SHP77 (cell line): ENCODE data around the gene MFSD1.
"Not testable (repeated sequence)": the region's sequence is repeated elsewhere in the genome, so short reads cannot be mapped to it uniquely, and the experiment has no call there.

Experiments used
- DNase-seq, 2 experiments: peaks; one replicate each; lab custom pipeline; 2025; lab: John Stamatoyannopoulos, UW

MFSD1 gene

DNA sequence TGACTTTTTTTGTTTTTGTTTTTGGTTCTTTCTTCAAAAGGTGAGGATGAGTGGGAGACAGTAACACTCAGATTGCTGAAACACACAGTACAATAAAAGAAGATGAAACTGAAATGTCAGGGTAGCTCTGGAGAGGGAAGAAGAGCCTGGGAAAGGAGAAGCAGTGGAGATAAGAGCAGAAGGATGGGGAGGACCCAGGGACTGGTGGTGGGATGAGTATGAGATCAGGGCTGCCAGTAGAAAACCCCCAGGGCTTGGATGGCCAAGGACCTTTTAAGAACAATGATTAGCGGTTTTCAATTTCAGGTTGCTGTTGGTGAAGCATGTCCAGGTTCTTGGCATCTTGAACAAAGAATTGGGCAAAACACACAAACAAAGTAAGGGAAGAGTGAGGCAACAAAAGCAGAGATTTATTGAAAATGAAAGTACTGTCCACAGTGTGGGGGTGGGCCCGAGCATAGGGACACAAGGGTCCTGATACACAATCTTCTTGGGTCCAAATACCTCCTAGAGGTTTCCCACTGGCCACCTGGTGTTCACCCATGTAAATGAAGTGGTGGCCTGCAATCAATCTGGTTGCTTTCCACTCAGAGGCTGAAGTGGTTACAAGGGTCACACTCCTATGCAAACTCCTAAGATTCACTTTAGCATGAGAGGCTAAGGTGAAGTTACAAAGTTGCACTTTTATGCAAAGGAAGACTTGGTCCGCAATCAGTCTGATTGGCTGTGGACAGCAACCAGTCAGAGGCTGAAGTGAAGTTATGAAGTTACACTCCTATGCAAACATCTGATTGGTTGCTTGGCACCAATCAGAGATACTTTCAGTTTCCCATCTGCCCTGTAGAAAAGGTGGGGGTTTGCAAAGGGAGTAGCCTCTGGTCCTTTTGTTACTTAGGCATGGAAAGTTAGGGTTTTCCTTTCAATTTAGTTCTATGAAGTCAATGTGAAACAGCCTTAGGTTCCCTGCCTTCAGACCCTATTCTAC is 26.1 kb upstream of the MFSD1 start:
- no peak for DNase-seq

DNA sequence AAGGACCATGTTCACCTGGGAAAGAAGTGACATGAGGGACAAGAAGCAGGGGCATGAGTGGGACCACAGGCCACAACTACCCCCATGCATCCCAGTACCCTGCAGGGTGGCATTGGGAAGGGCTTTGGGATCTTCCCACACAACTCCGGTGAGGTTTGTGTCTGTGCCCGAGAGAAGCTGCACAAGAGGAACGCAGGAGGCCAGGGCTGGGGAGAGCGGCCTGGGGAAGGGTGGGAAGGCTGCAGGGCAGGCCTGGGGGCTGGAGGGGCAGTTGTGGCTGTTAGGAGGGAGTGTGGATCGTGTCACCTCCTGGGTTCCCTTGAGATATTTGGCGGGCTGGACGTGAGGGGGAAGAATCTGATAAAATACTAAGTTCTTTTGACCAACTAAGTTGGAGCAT is 25.3 kb upstream of the MFSD1 start:
- DNase-seq, result no peak

DNA sequence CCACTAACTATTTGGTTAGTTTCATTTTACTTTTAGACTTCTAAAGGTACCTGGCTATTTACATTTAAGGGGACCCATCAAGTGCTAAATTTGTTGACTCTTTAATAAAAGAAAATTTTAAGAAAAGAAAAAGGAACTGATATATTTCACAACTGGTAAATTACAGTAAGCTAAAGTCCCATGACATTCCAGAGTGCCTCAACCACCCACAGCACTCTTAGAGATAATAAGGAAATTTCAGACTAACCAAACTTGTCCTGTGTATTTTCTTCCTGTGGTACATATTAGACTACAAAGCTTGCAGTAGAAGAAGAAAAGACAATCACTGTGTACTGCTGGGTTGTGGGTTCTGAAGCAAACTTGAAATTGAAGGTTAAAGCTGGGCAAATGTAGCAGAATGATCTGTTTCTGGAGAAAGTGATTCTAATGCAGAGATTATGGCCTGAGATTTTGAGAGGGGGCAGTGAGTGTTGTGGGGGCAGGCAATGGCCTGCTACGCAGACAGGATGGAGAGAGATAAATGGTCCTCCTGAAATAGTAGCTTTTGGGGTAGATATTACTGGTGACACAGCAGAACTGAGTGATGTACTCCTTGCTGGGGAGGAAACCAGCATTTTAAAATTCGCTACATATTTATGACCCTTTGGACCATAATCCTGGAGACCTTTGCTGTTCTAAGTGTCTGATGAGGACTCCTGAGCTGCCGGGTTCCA is 24.5 kb upstream of the MFSD1 start:
- no peak for DNase-seq

DNA sequence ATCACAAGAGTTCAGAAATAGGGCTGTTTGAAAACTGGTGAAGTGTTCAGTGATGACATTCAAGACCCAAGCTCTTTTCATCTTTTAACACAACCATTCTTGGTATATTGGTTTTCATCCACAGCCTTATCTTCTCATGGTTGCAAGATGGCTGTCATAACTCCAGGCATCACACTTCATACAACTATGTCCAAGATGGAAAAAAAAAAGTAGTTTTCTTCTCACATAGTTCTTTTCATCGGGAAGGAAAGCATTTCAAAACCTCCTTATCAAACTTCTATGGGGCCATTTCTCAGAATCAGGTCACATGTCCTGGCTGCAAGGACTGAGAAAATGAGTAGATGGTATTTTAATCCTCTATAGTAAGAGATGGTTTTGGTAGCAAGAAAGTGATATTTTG is 21.1 kb upstream of the MFSD1 start:
- no peak for DNase-seq

DNA sequence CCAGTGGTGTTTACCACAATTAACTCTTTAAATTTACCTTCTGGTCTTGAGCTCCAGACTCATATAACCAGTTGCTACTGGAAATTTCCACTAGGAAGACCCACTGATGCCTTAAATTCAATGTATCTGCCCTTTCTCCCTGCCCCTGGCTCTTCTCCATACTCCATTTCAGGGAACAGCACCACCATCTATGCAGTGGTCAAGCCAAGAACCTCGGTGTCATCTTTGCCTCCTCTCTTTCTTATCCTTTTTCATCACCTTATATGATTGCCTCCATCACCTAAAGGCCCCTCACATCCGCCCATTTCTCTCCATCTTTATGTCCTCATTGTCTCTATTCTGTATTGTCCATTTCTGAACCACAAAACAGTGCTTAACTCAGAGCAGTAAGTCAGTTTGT is 20.7 kb upstream of the MFSD1 start:
- DNase-seq, result no peak

DNA sequence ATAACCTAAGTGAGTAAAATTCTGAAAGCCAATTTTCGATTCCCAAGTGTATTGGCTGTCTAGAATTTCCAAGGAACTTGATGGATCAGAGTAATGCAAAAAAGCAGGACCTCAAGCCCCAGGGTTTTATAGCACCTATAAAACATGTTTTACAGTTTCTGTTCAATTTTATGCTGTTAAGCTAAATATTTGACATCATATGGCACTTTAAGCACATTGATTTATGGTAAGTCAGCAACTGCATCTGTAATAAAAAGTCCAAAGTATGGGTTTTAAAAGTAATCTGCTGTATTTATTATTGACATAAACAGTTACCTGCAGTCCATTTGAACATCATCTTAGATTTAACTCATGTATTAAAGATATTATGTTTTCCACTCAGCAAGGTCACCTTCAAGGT is 20.0 kb upstream of the MFSD1 start:
- DNase-seq, result no peak

DNA sequence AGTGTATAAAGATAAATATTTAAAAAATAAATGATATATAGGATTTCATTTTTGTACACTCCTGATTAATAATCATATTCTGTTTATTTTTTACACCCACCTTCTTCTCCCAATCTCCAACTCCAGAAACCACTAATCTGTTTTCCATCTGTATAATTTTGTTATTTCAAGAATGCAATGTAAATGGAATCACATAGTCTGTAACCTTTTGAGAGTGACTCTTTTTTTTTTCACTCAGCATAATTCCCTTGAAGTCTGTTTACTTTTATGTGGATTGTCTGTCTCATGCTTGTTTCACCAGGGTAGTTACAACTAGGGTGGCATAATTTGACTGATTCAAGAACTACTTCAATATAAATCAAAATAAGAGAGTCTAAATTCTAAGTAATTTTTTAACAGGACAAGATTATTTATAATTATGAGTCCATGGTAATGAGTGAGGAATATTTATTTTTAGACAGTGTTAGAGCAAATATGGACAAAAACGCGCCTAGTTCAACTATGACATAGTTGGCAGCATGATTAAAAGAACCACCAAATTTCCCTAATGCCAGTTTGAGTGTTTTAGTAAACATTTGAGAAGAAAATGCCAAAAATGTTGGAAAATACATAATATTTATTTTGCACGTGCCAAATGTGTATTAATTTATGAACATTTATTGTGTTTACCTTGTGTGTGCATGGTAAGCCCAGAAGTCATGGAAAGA is 19.4 kb upstream of the MFSD1 start:
- DNase-seq, result no peak

DNA sequence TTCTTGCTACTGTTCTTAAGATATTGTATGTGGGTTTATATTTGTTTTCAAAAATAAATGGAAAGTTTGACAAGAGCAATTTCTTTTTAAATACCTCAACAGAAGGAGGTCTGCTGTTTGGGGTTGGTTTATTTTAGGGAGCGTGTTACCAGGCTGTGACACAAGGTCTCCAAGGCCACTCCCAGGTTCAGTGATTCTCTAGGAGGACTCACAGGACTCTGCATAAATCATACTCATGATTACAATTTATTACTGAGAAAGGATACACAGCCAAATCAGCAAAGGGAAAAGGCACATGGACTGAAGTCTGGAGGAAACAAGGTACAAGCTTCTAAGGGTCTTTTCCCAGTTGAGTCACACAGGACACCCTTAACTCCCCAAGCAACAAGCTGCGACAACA is 18.8 kb upstream of the MFSD1 start:
- no peak for DNase-seq

DNA sequence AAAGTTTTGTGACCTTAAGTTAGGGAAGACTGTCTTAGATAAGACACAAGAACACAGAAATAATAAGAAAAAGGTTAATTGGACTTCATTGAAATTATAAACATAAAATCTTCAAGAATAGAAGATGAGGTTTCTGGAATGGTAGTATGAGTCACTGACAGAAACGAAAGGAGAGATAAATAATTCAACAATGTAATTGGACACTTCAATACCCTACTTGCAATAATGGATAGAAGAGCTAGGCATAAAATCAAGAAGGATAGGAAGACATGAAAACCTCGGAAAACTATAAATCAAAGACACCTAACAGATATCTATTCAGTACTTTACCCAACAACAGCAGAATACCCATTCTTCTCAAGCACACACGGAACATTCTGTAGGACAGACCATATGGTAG is 15.9 kb upstream of the MFSD1 start:
- no peak for DNase-seq

DNA sequence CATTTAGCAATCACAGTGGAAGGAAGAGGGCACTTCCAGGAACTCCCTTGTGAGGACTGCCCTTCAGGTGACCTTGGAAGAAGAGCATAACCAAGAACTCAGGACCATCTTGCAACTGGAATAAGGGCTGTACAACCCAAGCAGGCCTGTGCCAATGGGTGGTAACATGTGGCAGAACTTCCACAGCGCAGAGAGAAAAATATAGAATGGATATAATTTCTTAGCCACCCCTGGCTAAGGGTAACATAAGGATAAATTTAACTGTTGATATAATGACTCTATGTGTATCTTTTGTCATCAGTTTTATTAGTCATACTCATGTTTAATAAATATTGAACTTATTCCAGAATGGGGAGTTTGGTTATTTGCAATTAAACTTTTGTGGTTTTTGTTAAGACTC is 13.4 kb upstream of the MFSD1 start:
- no peak for DNase-seq

DNA sequence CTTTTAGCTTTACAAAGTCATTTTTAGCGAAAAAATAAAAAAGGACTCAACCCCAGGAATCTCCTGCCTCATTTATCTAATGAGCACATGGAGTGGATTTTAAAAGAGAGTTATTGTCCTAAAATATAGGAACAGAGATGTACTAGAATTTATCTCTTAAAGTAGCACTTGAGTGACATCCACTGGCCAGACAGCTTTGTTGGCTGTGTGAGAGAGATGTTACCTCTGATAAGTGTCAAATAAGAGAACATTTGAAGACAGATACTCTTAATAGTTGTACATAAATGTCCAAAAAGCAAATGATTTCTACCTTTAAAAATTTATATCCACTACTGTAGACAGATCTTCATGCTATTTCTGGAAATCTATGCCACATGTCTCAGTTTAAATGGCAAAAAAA is 12.3 kb upstream of the MFSD1 start:
- peak in 1 of 2 experiments; percentile 1 for DNase-seq

DNA sequence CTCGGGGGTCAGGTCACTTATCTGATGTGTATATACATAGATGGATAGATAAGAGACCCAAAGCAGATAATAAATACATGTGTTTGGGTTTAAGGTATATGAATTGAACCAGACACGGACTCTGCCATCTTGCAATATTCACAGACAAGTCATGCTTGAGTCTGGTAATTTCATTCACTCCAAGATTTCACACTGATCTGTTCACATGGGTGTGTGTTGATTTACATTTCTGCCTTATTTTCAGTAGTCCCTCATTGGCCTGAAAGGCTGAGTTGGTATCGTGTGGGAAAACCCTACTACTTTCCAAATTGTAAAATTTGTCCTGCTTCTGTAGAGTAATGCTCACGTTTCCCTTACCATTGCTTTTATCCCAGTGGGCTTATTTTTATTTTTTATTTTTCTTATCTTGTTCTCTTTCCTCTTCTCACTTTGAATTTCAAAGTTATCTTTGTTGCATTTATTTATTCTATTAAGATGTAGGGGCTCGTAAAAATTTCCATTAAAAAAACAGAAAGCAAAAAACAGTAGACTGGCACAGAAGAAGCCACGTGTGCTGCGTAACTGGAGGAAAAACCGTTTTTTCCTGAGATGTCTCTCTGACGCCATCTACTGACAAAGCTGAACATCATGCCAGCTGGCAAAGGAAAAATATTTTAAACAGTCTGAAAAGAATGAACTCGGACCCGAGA is 10.8 kb upstream of the MFSD1 start:
- peak; percentile 35 to 62 for DNase-seq

DNA sequence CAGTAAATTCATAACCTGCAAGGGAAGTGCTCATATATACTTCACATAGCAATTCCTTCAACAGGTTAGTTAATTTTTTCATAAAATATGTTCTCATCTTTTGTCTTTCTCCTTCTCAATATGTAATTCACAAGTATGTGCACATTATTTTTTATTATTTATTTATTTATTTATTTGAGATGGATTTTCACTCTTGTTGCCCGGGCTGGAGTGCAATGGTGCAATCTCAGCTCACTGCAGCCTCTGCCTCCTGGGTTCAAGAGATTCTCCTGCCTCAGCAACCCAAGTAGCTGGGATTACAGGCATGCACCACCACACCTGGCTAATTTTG is 10.3 kb upstream of the MFSD1 start:
- not testable (repeated sequence) for DNase-seq

DNA sequence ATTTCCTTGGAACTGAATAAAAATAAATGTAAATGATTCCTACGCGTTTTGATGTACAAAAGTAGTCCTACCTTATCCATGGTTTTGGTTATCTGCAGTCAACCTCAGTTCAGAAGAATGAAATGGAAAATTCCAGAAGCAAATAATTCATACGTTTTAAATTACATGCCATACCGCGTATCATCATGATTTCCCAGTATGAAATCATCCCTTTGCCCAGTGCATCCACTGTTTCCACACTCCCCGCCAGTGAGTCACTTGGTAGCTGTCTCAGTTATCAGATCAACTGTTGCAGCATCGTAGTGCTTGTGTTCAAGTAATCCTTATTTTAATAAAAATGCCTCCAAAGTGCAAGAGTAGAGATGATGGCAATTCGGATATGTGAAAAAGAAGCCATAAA is 9.1 kb upstream of the MFSD1 start:
- no peak for DNase-seq

DNA sequence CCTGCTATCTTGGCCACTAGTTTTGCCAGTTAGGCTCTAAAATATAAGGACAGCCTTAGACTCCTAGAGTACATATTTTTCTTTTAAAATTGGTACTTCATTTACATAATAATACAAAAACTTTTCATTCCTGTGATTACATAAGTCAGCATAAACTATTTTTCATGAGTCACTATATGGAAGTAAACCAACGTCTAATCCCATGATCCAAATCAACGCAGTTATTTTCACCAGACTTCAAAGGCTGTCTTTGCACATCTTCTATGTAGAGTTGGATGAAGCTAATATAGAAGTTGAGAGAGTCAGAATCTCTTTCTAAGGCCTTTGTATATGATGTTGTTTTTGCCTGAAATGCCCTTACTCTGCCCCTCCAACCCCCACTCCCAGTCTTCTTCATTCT is 7.6 kb upstream of the MFSD1 start:
- DNase-seq, result no peak

DNA sequence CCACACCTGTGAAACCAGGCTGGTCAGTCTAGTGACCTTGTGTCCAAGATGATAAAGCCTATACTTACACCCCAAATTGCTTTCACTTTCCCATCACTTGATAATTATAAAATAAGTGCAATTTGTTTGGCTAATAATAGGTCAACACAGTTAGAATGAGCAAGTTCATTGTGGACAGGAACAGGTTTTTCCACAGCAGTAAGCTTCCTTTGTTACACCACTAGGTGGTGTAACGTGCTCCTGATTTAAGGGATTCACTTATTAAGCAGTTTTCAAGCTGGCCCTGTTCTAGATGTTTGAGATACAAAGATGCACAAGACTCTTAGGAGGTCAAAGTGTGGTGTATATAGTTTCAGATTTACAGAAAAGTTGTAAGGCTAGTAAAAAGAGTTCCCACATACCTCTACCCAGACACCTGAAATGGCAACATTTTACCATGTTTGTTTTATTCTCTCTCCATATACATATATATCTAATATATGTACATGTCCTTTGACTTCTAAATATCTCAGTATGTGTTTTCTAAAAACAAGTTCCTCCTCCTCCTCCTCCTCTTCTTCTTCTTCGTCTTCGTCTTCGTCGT is 6.8 kb upstream of the MFSD1 start:
- peak in 1 of 2 experiments; percentile 32 for DNase-seq

DNA sequence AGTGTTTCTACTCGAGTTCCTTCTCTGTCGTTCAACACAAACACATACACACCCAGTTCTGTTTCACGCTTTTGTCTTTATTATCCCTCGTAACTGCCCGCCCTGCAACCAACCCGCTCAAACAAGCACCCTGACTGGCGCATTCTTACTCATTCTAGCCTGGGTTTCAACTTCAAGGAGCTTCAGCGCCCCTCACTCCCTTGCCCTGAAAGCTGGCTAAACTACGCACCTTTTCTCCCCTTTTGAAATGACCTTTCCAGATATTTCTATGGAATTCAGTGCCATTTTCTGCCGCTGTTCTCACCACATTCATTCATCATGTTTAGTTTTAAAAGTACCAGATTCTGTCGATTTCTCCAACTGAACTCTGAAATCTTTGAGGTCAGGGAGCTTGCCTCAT is 653 bp upstream of the MFSD1 start:
- DNase-seq, result no peak

DNA sequence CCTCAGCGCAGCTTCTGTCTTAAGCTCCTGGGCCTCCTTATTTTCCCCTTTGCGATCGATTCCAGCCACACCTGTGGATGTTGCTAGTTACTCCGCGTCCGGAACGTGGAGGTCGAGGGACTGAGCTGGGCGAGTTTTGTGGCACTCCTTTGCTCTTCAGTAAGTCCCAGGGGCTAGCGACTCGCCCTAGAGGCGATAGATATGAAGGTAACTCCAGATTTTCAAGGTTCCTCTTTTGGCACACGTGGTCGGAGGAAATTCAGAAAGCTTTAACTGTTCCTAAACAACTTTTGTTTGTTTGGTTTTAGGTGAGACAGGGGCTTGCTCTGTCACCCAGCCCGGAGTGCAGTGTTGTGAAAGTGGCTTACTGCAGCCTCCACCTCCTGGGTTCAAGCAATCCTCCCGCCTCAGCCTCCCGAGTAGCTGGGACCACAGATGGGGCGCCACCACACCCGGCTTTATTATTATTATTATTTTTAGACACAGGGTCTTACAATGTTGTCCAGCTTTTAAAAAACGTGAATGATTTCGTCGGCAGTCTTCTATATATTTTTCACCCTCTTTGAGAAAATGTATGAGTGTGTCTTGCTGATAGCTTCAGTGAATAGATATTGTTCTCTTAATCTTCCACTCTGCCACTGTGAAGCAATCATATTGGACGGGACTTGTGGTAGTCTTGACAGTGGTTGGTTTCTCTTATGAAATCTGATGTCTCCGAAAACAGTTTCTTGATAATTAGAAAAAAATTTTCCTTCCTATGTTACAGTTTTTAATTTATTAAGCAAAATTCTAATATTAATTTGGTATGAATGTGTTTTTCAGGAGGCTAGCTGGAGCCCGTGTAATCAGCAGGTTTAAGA is 785 bp downstream of the MFSD1 start:
- DNase-seq, result peak in 1 of 2 experiments; percentile 6

DNA sequence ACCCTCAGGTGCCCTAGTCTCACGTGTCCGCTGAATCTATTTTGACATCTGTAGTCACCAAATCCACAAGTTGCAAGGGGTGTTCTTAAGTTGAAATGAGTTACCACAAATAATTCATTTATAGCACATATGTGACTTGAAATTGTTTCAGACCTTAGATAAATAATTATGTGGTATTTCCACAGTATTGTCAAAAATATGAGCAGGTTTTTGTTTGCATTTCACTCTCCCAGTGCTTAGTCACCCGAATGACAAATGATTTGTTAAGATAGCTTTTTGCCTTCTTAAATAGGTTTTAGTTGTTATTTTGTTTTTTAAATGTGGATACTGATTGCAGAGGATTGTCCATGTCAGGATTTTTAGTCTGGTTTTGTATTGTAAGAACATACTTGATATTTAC is 2.6 kb downstream of the MFSD1 start:
- DNase-seq, result no peak

DNA sequence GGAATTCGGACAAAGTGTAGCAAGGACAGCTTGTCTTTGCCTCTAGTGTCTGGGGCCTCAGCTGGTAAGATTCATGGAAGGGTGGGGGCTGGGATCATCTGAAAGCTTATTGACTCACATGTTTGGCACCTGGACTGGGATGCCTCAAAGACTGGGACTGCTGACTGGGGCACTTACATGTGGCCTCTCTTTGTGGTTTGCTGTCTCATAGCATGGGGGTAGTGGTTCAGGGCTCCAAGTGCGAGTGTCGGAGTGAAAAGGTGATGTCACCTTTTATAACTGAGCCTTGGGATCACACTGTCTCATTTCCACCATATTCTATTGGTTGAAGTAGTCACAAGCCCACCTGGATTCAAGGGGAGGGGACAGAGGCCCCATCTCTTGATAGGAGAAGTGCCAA is 6.8 kb downstream of the MFSD1 start:
- no peak for DNase-seq

DNA sequence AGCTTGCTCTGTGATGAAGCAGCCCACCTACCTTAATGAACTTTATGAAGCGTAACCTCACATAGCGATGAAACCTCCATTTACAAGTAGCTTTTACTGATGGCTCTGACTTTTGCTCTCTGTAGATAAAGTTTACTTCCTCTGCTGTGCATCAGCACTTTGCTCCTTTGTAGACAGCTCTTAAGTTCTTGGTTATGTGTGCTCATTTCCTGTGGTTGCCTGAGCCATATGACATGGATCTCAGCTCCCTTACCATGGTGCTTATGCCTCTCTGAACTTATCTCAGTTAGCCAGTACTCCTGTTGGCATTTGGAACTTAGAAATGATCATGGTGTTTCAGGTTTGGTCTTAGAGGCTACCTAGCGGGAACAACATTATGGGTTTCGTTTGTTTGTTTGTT is 7.8 kb downstream of the MFSD1 start:
- no peak for DNase-seq
